Kidney epithelial cell (primary cell): ENCODE measurements around the gene THSD4. TPM values are rescaled to one million over a fixed set of nuclear protein-coding genes. Genes with fewer than 3 reads are reported as not detected.

Experiments used
- DNase-seq: peaks from one replicate; pipeline ENCODE4 v3.0.0-alpha.2; 2010; ENCODE audit warnings: low read depth
- H3K27me3 ChIP-seq: 2 replicates; pipeline ENCODE4 v1.6.0; 2011; ENCODE audit warnings: low read length; ENCODE audit not compliant: control insufficient read depth, insufficient read depth
- H3K36me3 ChIP-seq: 2 replicates; pipeline ENCODE4 v1.5.1; 2011; ENCODE audit warnings: low read length; ENCODE audit not compliant: control insufficient read depth, insufficient read depth
- H3K4me3 ChIP-seq: 2 replicates; pipeline ENCODE4 v1.5.1; 2011; ENCODE audit warnings: low read depth, mild to moderate bottlenecking, control low read depth, low read length
- total RNA-seq: library from RNA; depleted of rRNA; stranded (reverse); fragments of >200 nt; gene quantifications from 2 replicates; pipeline ENCODE4 v1.2.3, GENCODE V29; 2015
- TF ChIP-seq, protein P1 (sequence below): IDR thresholded peaks from 2 replicates; pipeline ENCODE4 v1.5.1; 2011; ENCODE audit warnings: mild to moderate bottlenecking, moderate library complexity, low read length, control low read depth, inconsistent platforms; ENCODE audit not compliant: insufficient read depth, poor library complexity, severe bottlenecking

The THSD4 gene
- total RNA-seq, 1 donor from 2014 or later: 17.7 TPM

DNA sequence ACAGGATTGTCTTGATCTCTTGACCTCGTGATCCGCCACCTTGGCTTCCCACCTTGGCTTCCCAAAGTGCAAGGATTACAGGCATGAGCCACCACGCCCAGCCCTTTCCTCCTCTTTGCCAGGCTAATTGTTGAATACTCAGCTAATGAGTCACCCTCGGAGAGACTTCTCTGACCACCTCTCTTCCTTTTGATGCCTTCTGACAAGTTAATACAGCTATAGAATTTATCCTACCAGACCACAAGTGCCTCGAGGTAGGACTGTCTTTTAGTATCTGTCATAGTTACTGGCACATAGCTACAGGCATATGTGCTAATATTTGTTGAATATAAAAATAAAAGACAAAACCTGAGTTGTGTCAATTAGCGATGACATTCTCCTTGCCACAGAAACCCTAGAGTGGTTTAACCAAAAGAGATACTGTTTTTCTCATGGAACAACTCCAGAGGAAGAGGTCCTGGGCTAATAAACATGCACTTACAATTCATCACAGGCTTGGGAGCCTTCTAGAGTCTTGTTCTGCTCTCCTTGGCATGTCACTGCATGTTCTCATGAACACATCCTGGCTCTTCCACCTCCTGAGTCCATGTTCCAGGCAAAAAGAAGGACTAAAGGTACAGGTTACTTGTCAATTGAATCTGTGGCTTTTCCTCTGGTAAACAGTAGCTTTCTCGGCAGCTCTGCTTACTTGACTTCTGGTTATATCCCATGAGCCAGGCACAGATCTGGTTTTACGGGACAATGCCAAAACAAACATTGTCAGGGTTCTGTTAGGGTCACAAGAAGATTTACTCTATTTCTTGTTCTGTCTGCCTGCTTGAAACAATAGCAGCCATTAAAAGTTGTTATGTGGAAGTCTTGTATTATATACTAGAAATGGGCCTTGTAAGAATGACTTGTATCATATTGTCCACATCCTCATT lies 332.3 kb downstream of the THSD4 start:
- DNase-seq: peak; percentile 64
- Histone ChIP-seq H3K36me3 (no peaks in the 10 kb centered on the region), H3K4me3 (no peak overlapping the region), H3K27me3 (no peaks in the 10 kb centered on the region)
- TF ChIP-seq, protein P1, sequence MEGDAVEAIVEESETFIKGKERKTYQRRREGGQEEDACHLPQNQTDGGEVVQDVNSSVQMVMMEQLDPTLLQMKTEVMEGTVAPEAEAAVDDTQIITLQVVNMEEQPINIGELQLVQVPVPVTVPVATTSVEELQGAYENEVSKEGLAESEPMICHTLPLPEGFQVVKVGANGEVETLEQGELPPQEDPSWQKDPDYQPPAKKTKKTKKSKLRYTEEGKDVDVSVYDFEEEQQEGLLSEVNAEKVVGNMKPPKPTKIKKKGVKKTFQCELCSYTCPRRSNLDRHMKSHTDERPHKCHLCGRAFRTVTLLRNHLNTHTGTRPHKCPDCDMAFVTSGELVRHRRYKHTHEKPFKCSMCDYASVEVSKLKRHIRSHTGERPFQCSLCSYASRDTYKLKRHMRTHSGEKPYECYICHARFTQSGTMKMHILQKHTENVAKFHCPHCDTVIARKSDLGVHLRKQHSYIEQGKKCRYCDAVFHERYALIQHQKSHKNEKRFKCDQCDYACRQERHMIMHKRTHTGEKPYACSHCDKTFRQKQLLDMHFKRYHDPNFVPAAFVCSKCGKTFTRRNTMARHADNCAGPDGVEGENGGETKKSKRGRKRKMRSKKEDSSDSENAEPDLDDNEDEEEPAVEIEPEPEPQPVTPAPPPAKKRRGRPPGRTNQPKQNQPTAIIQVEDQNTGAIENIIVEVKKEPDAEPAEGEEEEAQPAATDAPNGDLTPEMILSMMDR: no peak

DNA sequence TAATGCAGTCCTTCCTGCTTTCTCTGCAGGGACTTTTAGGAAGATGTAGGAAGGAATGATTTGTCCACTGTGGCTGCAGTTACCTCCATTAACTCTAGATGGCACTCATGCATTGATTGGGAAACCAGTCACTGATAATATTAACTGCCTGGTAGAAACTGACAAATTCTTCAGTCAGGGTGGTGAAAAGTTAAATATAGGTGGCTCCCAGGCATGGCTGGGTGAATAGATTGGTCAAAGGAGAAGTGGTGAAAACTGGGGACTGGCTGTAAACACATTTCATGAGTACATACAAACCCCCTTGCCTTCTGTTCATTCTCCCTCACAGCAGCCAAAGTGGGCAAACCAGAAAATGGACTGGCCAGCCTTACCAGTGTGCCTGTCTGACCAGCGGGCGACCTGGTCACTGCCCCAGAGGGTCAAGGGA lies 333.4 kb downstream of the THSD4 start:
- DNase-seq: no peak
- Histone ChIP-seq H3K27me3 (no peaks in the 10 kb centered on the region), H3K4me3 (no peak overlapping the region), H3K36me3 (no peaks in the 10 kb centered on the region)
- TF ChIP-seq, protein P1: peak; percentile 86

DNA sequence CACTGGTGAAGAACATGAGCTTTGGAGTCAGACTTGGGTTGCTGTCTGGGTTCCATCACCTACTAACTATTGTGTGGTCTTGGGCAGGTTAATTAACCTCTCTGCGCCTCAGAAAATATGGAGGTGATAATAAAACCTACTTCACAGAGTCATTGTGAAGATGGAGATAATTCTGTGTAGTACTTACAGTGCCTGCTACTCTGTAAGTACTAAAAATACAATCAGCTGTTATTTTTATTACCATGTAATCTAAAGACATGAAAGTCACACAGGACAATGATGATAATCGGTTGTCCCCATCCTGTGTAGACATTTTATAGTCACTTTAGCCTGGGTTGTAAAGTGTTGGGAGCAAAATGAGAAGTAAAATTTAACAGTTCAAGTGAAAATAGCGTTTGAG lies 334.1 kb downstream of the THSD4 start:
- Histone ChIP-seq H3K36me3 (no peaks in the 10 kb centered on the region), H3K27me3 (no peaks in the 10 kb centered on the region), H3K4me3 (no peak overlapping the region)
- DNase-seq: no peak
- TF ChIP-seq, protein P1: no peak

DNA sequence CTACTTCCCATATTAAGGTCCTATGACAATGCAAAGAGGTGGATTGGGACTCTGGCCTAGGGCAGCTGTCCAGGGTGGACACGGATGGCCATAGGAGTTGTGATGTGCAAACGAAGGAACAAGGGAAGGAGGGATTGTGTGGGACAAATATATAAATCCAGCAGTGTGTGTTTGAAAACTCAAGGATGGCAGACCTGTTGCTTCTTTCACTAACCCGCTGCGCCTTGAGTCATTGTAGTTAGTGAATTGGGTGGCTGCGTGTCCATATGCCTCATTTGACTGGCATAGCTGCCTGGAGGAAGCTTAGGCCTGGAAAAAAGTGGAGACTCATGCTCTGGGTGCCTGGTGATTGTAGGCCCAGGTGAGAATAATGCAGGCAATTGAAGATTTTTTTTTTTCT lies 334.7 kb downstream of the THSD4 start:
- H3K4me3 ChIP-seq: no peak overlapping the region
- TF ChIP-seq, protein P1: no peak
- DNase-seq: no peak
- no peaks in the 10 kb centered on the region for H3K36me3 ChIP-seq
- H3K27me3 ChIP-seq: no peaks in the 10 kb centered on the region

DNA sequence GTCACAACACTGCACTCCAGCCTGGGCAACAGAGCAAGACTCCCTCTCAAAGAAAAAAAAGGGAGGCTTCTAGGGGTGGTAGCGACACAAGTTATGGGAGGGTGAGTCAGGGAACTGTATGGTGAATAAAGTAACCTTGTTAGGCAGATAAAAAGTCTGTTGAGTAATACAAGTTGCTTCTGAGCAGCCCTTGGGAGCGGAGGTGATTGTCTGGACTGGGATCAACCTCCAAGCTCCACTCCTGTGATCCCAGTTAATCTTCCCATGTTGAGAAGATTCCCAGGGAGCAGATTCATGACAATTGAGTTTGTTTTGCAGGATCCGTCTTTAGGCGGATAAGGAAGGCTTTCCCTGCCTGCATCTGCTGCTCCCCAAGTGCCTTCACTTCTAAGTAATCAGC lies 335.9 kb downstream of the THSD4 start:
- H3K36me3 ChIP-seq: no peaks in the 10 kb centered on the region
- H3K4me3 ChIP-seq: no peak overlapping the region
- TF ChIP-seq, protein P1: no peak

DNA sequence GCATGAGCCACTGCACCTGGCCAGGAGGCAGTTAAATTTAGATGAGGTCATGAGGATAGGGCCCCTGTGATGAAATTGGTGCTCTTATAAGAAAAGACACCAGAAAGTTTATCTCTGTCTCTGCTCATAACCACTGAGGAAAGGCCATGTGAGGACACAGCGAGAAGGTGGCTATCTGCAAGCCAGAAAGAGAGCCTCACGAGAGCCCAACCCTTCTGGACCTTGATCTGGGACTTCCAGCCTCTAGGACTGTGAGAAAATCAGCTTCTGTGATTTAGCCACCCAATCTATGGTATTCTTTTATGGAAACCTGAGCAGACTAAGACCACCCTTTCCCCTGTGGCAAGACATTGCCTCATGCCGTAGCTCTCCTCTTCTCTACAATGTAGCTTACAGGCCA lies 337.6 kb downstream of the THSD4 start:
- TF ChIP-seq, protein P1: no peak
- no peak overlapping the region for H3K4me3 ChIP-seq
- no peaks in the 10 kb centered on the region for H3K36me3 ChIP-seq
- no peak for DNase-seq
- no peaks in the 10 kb centered on the region for H3K27me3 ChIP-seq

More for the DNA sequence above, 335.9 kb downstream of the THSD4 start:
- H3K27me3 ChIP-seq: no peaks in the 10 kb centered on the region
- DNase-seq: no peak
